Bronchial epithelial cell (primary cell): ENCODE measurements around the gene HBG1. TPM values are rescaled to one million over a fixed set of nuclear protein-coding genes. Genes with fewer than 3 reads are reported as not detected.

ENCODE experiments used
- DNase-seq: peaks from one replicate; pipeline ENCODE4 v3.0.0-alpha.2; 2010; ENCODE audit warnings: low read depth
- FAIRE-seq: peaks from 2 replicates; lab custom pipeline; 2011; peaks lifted over from hg19 to GRCh38; lab: Jason Lieb, UNC
- H3K27me3 ChIP-seq: 2 replicates; pipeline ENCODE4 v1.5.1; 2011; ENCODE audit warnings: low read length; ENCODE audit not compliant: control insufficient read depth, insufficient read depth
- H3K36me3 ChIP-seq: 2 replicates; pipeline ENCODE4 v1.5.1; 2011; ENCODE audit warnings: low read length; ENCODE audit not compliant: control insufficient read depth, insufficient read depth
- H3K4me3 ChIP-seq: 2 replicates; pipeline ENCODE4 v1.5.1; 2011; ENCODE audit warnings: mild to moderate bottlenecking, low read depth, low read length, control low read depth
- total RNA-seq: library from RNA; depleted of rRNA; stranded (reverse); fragments of >200 nt; gene quantifications from 2 replicates; pipeline ENCODE4 v1.2.1, GENCODE V29; 2014
- TF ChIP-seq, protein P1 (sequence below): IDR thresholded peaks from 2 replicates; pipeline ENCODE4 v1.5.1; 2011; ENCODE audit warnings: mild to moderate bottlenecking, moderate library complexity, low read length, control low read depth, inconsistent platforms; ENCODE audit not compliant: insufficient read depth, severe bottlenecking

HBG1 gene
- total RNA-seq, 1 donor from 2014 or later = not detected

GRCh38 chr11:5246772-5247471 is 2.7 kb downstream of the HBG1 start:
- DNase-seq (no peak), FAIRE-seq (no peak)
- TF ChIP-seq, protein P1, sequence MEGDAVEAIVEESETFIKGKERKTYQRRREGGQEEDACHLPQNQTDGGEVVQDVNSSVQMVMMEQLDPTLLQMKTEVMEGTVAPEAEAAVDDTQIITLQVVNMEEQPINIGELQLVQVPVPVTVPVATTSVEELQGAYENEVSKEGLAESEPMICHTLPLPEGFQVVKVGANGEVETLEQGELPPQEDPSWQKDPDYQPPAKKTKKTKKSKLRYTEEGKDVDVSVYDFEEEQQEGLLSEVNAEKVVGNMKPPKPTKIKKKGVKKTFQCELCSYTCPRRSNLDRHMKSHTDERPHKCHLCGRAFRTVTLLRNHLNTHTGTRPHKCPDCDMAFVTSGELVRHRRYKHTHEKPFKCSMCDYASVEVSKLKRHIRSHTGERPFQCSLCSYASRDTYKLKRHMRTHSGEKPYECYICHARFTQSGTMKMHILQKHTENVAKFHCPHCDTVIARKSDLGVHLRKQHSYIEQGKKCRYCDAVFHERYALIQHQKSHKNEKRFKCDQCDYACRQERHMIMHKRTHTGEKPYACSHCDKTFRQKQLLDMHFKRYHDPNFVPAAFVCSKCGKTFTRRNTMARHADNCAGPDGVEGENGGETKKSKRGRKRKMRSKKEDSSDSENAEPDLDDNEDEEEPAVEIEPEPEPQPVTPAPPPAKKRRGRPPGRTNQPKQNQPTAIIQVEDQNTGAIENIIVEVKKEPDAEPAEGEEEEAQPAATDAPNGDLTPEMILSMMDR = no peak
- H3K27me3 ChIP-seq = no peaks in the 10 kb centered on the region
- no peaks in the 10 kb centered on the region for H3K36me3 ChIP-seq
- H3K4me3 ChIP-seq = no peak overlapping the region

DNA sequence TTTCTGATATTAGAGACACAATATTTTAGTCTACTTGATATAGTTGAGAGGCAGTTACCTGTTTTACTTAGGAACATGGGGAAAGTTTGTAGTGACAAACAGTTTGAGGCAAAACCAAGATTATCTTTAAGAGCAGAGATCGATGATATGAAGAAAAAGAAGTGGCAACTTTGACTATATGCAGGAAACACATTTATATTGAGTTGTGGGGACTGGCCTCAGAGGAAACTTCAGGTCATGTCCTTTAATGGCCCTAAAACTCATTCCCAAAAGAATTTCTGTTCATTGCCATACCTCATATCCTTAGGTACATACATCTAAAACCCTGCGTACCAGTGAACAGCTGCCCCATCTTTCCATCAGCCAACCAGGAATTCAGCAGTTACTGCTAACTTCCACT is 4.5 kb downstream of the HBG1 start:
- H3K27me3 ChIP-seq = no peaks in the 10 kb centered on the region
- TF ChIP-seq, protein P1 = no peak
- FAIRE-seq = no peak
- no peak overlapping the region for H3K4me3 ChIP-seq
- no peaks in the 10 kb centered on the region for H3K36me3 ChIP-seq
- no peak for DNase-seq

DNA sequence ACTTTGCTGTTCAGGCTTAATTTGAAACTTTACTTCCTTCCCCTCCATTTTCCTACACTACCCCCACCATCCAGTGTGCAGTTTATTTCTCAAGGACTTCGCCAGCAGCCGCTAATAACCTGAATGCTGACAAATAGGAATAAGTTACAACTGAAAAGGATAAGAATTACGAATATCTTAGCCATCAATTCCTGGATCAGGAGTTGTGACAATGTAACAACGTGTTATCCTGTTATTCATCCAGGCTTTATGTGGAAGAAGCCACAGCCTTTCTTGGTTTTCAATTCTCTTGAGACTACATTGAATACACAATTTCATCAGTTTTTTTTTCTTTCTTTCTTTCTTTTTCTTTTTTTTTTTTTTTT is 5.9 kb downstream of the HBG1 start:
- Histone ChIP-seq H3K4me3 (no peak overlapping the region), H3K27me3 (no peaks in the 10 kb centered on the region), H3K36me3 (no peaks in the 10 kb centered on the region)
- TF ChIP-seq, protein P1 = no peak
- no peak for DNase-seq
- peak; percentile 13 for FAIRE-seq

DNA sequence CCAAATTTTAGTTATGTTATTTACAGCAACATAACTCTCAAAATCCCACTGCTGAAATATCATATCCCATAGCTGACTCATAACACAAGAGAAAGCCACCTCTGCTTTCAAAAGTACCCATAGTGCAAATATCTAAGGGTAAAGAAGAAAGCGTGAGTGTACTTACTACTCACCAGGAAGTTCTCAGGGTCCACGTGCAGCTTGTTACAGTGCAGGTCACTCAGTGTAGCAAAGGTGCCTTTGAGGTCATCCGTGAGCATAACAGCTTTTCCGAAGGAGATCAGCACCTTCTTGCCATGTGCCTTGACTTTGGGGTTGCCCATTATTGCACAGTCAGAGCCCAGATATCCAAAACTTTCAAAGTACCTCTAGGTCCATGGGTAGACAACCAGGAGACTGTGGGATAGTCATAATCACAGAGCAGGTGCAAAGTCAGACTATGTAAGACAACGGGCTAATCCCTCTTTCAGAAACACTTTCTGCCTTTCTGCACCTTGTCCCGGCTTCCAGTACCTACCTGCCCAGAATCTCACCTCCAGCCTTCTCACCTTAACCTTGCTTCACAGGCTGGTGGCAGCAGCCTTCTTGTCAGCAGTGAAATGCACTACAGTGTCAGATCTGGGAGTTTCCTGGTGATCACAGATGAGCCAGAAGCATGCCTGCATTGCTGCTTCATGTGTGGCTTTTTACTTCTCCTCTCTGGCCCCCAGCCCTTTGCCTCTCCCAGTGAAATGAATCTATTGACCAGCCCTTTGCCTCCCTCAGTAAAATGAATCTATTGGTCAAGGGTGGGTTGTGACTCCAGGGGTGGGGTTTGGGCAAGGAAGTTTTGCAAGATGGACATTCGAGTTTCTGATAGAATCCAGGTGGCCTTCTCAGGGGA is 6.5 kb downstream of the HBG1 start:
- TF ChIP-seq, protein P1 = no peak
- Histone ChIP-seq H3K4me3 (no peak overlapping the region), H3K27me3 (no peaks in the 10 kb centered on the region), H3K36me3 (no peaks in the 10 kb centered on the region)
- DNase-seq = peak; percentile 40
- FAIRE-seq = no peak

- no peaks in the 10 kb centered on the region for H3K36me3 ChIP-seq
- FAIRE-seq (no peak), DNase-seq (no peak)
These were observed 7.4 kb downstream of the HBG1 start for GRCh38 chr11:5242208-5242607.

More at GRCh38 chr11:5242208-5242607, 7.4 kb downstream of the HBG1 start:
- TF ChIP-seq, protein P1 = no peak
- Histone ChIP-seq H3K27me3 (no peaks in the 10 kb centered on the region), H3K4me3 (no peak overlapping the region)
